ENCODE measurements around the gene EDDM13.
"Not testable (repeated sequence)": the region's sequence is repeated elsewhere in the genome, so short reads cannot be mapped to it uniquely, and the experiment has no call there.

The EDDM13 gene

DNA sequence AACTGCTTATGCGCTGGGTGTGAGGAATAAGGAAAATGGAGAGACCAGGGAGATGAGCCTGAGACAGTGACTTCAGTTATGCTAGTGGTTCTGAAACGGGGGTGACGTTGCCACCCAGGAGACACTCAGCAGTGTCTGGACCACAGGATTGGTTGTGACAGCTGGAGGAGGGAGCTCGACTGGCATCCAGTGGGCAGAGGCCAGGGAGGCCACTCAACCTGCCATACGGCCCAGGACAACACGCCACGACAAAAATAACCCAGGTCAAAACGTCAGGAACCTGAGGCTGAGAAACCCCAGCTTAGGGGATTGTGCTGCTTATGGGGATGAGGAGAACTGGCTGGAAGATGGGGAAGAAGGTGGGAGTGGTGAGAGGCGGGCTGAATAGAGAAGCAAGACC, 31.7 kb downstream of the EDDM13 start:
- TF ChIP-seq, protein P1, sequence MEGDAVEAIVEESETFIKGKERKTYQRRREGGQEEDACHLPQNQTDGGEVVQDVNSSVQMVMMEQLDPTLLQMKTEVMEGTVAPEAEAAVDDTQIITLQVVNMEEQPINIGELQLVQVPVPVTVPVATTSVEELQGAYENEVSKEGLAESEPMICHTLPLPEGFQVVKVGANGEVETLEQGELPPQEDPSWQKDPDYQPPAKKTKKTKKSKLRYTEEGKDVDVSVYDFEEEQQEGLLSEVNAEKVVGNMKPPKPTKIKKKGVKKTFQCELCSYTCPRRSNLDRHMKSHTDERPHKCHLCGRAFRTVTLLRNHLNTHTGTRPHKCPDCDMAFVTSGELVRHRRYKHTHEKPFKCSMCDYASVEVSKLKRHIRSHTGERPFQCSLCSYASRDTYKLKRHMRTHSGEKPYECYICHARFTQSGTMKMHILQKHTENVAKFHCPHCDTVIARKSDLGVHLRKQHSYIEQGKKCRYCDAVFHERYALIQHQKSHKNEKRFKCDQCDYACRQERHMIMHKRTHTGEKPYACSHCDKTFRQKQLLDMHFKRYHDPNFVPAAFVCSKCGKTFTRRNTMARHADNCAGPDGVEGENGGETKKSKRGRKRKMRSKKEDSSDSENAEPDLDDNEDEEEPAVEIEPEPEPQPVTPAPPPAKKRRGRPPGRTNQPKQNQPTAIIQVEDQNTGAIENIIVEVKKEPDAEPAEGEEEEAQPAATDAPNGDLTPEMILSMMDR (IDR thresholded peaks at IDR 0.05; ENCODE audit: low read depth, low read length): no peak

DNA sequence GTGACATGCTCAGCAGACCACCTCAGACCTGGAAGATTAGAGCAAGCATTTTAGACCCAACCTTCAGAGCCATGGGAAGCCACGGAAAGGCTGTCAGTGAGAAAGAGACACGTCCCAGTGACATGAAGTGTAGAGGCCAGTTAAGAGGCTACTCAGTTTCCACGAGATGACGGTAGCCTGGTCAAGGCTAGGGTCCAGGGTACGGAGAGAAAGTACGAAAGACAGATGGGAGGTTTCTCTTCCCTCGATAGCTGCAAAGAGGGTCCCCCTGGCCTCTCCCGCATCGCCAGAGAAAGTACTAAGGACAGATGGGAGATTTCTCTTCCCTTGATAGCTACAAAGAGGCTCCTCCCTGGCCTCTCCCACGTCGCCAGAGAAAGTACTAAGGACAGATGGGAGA, 33.5 kb downstream of the EDDM13 start:
- no peak overlapping the region for H3K4me3 ChIP-seq (ENCODE audit: low read depth, low read length)
- TF ChIP-seq, protein P1 (IDR thresholded peaks at IDR 0.05; ENCODE audit: low read depth, low read length): no peak
- in situ Hi-C loops (cut with HindIII; ENCODE audit: low sequenced_read_pairs): no loop called here
- no peak for DNase-seq (ENCODE audit: low read depth, low spot score)

More for the DNA sequence above, 31.7 kb downstream of the EDDM13 start:
- H3K4me3 ChIP-seq (ENCODE audit: low read depth, low read length): no peak overlapping the region
- in situ Hi-C loops (cut with HindIII; ENCODE audit: low sequenced_read_pairs): no loop called here
- no peak for DNase-seq (ENCODE audit: low read depth, low spot score)

DNA sequence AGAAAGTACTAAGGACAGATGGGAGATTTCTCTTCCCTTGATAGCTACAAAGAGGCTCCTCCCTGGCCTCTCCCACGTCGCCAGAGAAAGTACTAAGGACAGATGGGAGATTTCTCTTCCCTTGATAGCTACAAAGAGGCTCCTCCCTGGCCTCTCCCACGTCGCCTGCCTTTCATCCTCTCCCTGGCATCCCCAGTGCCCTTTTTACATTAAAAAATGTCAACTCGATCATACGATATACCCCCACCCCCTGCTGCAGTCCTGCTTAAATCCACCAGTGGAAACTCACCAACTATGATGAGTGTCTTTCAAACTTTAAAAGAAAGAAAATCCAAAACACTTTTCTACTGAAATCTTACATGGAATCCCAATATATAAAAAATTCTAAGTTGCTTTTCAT, 34.5 kb downstream of the EDDM13 start:
- in situ Hi-C loops (cut with HindIII; ENCODE audit: low sequenced_read_pairs); DNase-seq (ENCODE audit: low read depth, low spot score); H3K4me3 ChIP-seq (ENCODE audit: low read depth, low read length): not testable (repeated sequence)

DNA sequence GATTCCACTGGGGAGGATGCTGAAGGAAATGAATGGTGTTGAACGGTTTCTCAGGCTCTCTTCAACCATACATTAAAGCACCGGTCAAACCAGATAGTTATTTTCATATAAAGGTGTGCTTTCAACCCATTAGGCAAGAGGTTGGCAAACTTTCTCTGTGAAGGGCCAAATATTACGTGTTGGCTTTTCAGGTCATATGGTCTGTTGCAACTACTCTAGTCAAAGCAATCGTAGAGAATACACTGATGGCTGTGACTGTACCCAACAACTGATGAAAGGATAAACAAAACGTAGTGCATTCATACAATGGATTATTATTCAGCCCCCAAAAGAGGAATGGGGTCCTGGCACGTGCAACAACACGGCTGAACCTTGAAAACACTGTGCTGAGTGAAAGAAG, 36.2 kb downstream of the EDDM13 start:
- TF ChIP-seq, protein P1 (IDR thresholded peaks at IDR 0.05; ENCODE audit: low read depth, low read length): no peak
- DNase-seq (ENCODE audit: low read depth, low spot score): no peak
- in situ Hi-C loops (cut with HindIII; ENCODE audit: low sequenced_read_pairs): no loop called here
- H3K4me3 ChIP-seq (ENCODE audit: low read depth, low read length): no peak overlapping the region

DNA sequence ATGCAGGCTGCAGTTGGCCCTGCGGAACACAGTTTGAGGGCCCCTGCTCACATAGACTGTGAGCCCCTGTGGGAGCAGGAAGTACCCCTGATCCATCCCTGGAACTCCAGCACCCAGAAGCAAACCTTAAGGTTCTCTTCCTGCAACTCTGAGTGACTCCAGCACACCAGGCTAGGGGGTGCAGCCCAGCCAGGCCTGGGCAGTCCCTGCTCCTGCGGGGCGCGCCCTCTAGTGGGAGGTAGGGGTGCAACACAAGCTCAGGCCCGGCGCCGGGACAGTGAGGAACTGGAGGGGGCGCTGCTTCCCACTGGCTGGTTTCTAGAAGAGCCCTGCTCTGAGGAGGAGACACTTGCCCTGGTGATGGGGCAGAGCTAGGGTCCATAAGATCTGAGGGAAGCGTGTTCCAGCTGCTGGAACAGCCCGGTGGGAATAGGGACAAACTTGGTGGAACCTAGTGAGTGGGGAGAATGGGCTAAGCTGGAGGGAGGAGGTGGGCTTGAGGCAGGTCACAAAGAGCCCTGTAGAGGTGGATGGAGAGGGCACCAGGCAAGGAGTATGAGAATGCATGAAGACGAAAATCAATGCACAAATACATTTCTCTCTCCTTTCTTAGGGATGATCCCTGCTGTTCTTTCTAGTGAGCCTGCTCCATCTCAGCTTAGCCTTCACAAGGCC, 37.1 kb downstream of the EDDM13 start:
- TF ChIP-seq, protein P1 (IDR thresholded peaks at IDR 0.05; ENCODE audit: low read depth, low read length): peak; percentile 81
- peak; percentile 9 for DNase-seq (ENCODE audit: low read depth, low spot score)
- in situ Hi-C loops (cut with HindIII; ENCODE audit: low sequenced_read_pairs): no loop called here
- no peak overlapping the region for H3K4me3 ChIP-seq (ENCODE audit: low read depth, low read length)

DNA sequence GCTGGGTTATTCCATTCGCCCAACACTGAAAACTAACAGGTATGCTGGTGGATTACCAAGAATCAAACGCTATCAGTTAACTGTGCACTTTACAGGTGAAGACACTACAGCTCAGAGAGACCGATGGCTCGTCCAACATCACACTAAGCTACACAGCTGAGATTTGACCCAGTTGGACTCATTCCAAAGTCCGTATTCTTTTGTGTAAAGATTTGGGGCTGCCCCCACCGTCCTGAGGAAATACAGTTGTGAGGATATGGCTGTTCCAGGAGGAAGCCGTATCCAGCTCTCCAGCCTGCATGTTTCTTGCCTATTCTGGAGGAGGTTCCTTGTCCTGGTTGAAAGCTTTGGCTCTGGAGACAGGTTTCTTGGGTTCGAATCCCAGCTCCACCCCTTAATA, 37.9 kb downstream of the EDDM13 start:
- in situ Hi-C loops (cut with HindIII; ENCODE audit: low sequenced_read_pairs): no loop called here
- DNase-seq (ENCODE audit: low read depth, low spot score): no peak
- TF ChIP-seq, protein P1 (IDR thresholded peaks at IDR 0.05; ENCODE audit: low read depth, low read length): no peak
- H3K4me3 ChIP-seq (ENCODE audit: low read depth, low read length): no peak overlapping the region

DNA sequence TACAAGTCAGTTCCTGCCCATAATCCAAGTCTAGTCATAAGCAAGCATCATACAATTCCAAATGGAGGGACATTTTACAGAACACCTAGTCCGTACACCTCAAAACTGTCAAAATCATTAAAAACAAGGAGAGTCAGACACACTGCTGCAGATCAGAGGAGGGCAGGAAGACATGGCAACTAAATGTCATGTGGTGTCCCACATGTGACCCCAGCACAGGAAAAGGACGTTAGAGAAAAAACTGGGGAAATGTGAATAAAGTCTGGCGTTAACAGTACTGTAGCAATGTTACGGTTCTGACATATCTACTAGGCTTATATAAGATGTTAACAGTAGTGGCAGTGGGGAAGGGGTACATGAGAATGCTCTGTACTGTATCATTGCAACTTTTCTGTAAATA, 39.8 kb downstream of the EDDM13 start:
- no peak for DNase-seq (ENCODE audit: low read depth, low spot score)
- H3K4me3 ChIP-seq (ENCODE audit: low read depth, low read length): no peak overlapping the region
- in situ Hi-C loops (cut with HindIII; ENCODE audit: low sequenced_read_pairs): no loop called here
- TF ChIP-seq, protein P1 (IDR thresholded peaks at IDR 0.05; ENCODE audit: low read depth, low read length): no peak

Measured in astrocyte of the spinal cord (primary cell).